Fibroblast of upper back skin (primary cell): ENCODE data around the gene PCBP4.
A peak's percentile ranks its signal among the peaks of the same experiment; 100 is the strongest.

ENCODE experiments used
- DNase-seq: peaks from one replicate; pipeline ENCODE4 v3.0.0-alpha.2; 2013

PCBP4 gene

DNA sequence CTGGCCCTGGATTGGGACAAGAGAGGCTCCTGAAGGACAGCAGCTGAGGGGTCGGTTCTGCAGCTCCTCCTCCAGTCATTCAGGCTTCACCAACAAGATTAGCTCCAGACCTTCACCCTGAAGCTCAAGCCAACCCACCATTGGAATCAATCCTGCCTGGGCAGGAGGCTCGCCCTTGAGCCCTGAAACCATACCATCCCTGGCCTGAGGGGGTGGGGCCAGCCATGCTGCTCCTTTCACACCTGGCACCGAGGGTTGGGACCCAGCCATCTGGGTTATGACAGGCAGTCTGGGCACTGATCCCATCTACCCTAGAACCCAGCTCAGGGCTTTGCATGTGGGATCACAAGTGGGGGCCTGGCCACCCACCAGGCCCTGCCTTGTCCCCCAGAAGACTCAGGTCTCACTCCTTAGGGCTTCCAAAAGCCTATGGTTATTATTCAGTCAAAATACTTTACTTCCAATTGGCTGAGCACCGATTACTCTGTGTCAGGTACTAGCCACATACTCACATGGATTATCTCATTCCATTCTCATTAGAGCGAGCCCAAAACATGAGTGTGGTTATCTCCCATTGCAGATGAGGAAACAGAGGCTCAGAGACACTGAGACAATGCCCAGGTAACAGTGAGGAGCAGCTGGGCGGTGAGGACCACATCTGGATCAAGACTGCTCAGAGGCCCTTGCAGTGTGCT lies 3.5 kb upstream of the PCBP4 start:
- DNase-seq = no peak

GRCh38 chr3:51969841-51970240 lies 2.6 kb upstream of the PCBP4 start:
- no peak for DNase-seq

DNA sequence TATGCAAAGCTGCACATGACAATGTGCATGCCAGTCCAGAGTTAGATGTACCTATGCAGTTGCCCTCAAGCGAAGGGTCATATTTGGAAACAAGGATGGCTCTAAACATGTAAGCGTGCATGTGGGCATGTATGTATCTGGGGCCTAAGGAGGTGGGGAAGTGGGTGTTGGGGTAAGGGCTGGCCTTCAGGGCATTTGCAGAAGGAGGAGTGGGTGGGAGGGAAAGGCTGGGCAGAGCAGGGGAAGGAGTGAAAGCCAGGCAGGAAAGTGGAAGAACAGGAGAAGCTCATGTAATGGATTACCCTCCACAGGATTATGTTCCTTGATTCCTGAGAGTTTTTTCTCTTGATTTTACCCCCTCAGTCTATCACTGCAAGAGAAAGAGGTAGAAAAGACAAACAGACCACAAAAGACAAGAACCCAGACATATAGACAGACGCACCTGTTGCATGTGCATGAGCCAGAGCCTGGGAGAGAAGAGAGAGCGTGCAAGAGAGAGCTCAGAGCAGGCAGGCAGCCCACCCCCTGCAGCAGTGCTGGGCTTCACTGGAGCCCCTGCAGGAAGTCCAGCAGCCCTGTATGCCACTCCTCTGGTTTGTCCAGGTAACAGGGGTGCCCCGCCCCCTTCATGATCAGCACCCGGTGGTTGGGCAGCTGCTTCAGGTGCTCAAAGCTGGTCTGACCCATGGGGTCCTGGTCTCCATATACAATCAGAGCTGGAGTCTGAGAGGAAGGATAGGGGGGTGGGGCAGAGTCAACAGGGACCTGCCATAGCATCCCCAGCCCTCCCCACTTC lies 1.8 kb upstream of the PCBP4 start:
- DNase-seq = no peak

DNA sequence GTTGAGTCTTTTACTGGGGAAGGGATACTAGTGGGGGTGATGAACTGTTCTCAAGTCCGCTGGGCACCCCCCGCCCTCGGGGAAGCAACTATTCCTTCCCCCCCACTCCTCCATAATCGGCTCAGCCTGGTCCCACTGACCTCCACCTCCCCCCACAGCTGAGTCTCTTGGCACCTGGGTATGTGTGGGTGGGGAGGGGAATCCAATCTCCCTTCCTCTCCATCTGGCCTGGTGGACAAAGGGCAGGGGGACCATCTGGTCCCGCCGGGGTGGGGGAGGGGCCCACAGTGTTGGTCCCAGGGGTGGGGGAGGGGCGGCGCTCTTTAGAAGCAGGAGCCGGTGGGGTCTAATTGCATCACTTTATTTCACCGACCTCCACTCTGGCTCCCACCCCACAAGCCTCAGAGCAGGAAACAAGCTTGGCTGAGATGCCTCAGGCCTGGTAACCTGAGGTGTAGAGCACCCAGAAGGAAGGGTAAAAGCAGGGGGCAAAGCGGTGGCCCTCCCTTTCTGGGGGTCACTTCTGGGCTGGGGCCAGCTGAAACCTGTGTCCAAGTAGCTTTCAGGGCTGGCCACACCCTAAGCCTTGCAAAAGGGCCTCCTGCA lies 1.0 kb upstream of the PCBP4 start:
- DNase-seq = peak; percentile 57

- no peak for DNase-seq
These were observed 301 bp downstream of the PCBP4 start for GRCh38 chr3:51966922-51967383.

DNA sequence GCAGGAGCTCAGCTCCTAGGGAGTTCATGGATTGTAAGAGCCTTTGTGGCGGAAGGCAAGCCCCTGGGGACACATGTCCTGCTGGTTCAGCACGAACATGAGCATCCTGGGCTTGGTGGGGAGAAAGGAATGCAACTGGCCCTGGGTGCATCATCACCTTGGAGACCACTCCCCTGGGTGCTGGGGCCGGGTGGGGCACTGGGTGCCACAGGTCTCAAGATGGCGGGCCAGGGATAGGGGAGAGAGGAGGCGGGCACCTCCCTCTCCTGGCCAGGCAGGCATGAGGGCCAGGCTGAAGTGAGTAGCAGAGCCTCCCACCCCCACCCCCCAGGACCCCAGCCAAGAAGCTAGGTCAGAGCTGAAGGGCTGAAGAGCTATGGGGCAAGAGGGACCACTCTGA lies 768 bp downstream of the PCBP4 start:
- DNase-seq = no peak

DNA sequence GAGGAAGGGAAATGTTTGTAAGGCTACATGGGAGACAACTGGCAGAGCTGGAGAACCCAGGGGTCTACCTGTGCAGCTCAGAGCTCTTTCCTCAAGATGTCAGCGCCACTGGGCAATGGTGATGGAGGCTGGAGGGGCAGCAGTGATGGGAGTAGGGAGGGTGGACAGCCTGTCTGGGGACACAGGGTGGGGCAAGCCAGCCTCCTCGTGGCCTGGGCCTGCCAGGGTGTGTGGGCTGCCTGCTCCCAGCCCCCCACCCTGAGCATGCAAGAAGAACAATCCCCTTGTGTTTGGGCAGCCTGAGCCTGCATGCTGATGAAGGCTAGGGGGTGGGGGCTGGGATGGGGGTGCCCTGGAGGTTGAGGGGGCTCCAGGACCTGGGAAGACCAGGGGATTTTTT lies 1.2 kb downstream of the PCBP4 start:
- DNase-seq = no peak

- DNase-seq = no peak
These were observed 2.7 kb downstream of the PCBP4 start for GRCh38 chr3:51964521-51964920.

DNA sequence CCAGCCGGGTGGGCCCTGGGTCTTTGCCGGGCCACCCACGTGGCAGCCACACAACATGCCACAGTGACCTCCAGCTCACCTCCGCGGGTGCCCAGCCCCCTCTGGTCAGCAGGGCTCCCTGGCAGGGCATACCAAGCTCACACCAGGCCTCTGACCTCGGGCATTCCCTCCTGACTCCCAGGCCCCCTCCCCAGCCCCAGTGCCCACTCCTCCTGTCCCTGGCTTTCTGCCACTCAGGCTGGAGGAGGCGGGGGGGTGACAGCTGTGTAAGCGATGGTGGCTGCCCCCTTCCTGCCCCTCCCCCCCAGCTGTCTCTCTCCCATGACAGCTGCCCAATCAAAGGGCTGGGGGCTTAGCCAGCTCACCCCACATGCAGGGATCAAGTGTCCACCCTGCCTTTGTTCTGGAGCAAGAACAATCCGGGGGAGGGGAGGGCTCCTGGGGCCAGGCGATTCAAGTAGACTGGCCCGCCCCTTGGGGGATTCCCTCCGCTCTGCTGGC lies 3.3 kb downstream of the PCBP4 start:
- DNase-seq = no peak

DNA sequence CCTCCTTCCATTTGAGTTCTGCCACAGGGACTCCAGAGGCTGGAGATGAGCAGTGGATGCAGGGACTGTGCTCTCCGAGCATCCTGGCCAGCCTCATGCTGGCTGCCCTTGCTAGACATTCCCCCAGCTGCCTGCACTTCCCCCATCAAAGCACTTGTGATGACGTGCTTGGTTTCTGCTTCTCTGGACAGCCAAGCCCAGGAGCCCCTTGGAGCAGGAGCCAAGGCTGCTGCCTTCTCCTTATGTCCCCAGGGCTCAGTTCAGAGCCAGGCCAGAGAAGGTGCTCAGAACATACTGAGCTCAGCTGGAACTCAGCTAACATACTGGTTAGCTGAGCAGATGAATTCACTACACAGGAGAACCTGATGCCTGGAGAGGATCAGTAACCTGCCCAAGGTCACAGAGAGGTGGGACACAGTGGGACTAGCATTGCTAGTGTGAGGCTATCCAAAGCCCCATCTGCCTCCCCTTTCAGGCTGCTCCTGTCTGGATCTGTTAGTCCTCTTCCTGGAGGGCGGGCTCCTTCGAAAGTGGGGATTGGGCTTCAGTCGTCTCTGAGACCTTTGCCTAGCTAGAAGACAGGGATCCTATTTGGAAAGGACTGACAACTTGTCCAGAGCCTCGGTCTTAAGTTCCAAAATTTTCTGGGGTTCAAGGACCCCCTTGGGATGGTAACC lies 4.3 kb downstream of the PCBP4 start:
- peak; percentile 20 for DNase-seq

- no peak for DNase-seq
These were observed 5.4 kb downstream of the PCBP4 start for GRCh38 chr3:51961602-51962569.

GRCh38 chr3:51961011-51961410 lies 6.2 kb downstream of the PCBP4 start:
- no peak for DNase-seq

GRCh38 chr3:51960386-51960785 lies 6.9 kb downstream of the PCBP4 start:
- DNase-seq = no peak

DNA sequence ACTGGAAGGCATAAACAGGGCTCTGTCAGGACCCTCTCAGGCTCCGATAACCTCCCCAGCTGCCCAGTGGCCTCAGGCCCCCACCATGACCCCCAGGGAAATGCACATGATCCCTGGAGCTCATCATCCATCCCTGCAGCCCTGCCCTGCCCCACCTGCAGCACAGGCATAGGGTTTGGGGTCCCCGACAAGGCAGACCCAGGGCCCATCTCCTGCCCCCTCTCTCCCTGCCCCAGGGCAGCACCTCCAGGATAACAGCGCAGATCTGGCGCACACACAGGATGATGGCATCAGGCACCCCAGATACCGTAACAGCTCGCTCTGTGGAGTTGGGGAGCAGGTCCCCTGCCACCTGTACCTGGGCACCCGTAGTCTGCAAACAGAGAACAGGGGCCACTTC lies 7.6 kb downstream of the PCBP4 start:
- no peak for DNase-seq

DNA sequence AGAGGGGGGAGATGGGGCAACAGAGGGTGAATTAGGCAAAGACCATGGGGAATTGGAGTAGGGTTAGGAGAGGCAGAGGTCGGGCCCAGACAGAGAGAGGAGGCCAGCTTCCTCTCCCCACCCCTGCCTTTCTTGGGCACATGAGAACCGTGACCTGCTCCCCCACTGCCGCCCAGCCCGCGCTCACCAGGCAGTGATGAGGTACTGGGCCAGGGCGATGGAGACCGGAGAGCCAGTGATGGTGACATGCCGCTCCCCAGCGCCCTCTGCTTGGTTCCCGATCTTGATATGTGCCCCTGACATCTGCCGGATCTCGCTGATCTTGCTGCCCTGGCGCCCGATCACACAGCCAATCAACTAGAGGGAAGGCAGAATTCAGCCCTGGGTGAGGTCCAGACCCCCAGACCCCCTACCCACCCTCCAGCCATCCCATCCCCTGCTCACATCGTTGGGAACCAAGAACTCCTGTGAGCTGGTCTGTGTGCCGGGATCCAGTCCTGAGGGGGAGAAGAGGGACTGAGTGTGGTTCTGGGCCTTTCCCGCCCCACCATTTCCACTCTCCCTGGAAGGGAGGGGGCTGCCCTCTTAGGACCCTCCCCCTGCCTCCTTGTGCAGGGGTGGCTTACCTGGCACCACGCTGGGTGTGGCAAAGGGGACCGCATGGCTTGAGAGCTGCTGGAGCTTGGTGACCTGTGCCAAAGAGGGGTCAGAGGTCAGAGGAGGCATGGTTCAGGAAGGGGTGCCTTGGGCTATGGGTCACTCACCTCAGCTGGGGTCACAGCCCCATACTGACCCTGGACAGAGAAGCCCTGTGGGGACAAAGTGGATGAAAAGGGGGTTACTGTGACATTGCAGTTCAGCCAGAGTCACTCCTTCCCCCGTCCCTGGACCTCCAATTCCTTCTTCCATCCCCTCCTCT lies 8.4 kb downstream of the PCBP4 start:
- DNase-seq = no peak

DNA sequence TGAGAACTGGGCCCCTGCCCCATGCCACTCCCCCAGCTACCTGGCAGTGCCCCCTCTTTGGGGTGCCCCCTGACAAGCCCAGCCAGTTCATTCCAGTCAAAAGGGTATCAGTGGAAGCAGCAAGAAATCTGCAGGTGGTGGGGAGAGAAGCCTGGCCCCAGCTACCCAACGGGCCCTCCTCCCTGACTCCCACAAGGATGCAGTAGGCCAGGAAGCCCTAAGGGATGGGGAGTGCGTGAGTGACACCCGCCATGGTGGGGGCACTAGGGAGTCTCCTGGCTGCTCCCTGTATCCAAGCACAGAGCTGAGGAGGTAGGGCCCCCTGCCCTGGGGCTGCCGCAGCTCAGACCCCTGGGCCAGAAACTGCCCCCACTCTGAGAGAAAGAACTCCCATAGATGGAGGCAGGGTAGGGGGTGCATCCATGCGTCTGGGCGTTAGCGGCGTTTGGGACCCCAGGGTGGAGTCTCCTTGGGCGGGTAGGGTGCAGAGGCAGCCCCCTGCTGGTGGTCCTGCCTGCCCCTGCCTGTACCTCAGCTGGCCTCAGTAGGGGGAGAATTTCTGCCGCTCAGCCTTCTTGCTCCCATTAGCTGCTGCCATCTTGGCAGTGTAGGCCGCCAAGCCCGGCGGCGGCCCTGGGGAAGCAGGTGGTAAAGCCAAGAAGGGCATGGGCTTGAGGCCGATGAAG lies 9.6 kb downstream of the PCBP4 start:
- DNase-seq = no peak

DNA sequence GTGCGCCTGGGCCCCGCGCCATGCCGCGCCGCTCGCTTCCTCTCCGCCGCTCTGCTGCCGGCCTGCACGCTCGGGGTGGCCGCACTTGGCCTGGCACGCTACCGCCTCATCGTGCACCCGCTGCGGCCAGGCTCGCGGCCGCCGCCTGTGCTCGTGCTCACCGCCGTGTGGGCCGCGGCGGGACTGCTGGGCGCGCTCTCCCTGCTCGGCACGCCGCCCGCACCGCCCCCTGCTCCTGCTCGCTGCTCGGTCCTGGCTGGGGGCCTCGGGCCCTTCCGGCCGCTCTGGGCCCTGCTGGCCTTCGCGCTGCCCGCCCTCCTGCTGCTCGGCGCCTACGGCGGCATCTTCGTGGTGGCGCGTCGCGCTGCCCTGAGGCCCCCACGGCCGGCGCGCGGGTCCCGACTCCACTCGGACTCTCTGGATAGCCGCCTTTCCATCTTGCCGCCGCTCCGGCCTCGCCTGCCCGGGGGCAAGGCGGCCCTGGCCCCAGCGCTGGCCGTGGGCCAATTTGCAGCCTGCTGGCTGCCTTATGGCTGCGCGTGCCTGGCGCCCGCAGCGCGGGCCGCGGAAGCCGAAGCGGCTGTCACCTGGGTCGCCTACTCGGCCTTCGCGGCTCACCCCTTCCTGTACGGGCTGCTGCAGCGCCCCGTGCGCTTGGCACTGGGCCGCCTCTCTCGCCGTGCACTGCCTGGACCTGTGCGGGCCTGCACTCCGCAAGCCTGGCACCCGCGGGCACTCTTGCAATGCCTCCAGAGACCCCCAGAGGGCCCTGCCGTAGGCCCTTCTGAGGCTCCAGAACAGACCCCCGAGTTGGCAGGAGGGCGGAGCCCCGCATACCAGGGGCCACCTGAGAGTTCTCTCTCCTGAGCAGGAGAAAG lies 11.1 kb downstream of the PCBP4 start:
- DNase-seq = peak; percentile 45

GRCh38 chr3:51955175-51955892 lies 11.9 kb downstream of the PCBP4 start, which contains the start of gene GPR62:
Gene GPR62 (plus strand): TSS chr3:51955381. CDS start chr3:51955653, 272 bp downstream.
- no peak for DNase-seq
